GM04504 (cell line): ENCODE data around the gene CTNND2.
"Not testable (repeated sequence)": the region's sequence is repeated elsewhere in the genome, so short reads cannot be mapped to it uniquely, and the experiment has no call there.

Experiments used
- DNase-seq: peaks from one replicate; pipeline ENCODE4 v3.0.0-alpha.2; 2012; ENCODE audit warnings: low read depth

CTNND2 gene

GRCh38 chr5:11030671-11031070 is 873.6 kb downstream of the CTNND2 start:
- no peak for DNase-seq

- DNase-seq, result no peak
Observed at GRCh38 chr5:11027660-11028059, 876.6 kb downstream of the CTNND2 start.

- DNase-seq, result no peak
Observed at GRCh38 chr5:11026543-11026942, 877.7 kb downstream of the CTNND2 start.

- no peak for DNase-seq
Observed at GRCh38 chr5:11023945-11024344, 880.3 kb downstream of the CTNND2 start.

GRCh38 chr5:11013793-11014192 is 890.5 kb downstream of the CTNND2 start:
- DNase-seq, result no peak

GRCh38 chr5:11012295-11012694 is 892.0 kb downstream of the CTNND2 start:
- DNase-seq, result no peak

- DNase-seq, result no peak
Observed at GRCh38 chr5:11010429-11011210, 893.6 kb downstream of the CTNND2 start.

GRCh38 chr5:11009576-11009975 is 894.7 kb downstream of the CTNND2 start:
- DNase-seq, result no peak

GRCh38 chr5:11007269-11007870 is 896.9 kb downstream of the CTNND2 start:
- DNase-seq, result no peak

- not testable (repeated sequence) for DNase-seq
Observed at GRCh38 chr5:11004523-11004922, 899.7 kb downstream of the CTNND2 start.

GRCh38 chr5:11000515-11001353 is 903.5 kb downstream of the CTNND2 start:
- DNase-seq, result no peak

- no peak for DNase-seq
Observed at GRCh38 chr5:10999714-11000113, 904.5 kb downstream of the CTNND2 start.

GRCh38 chr5:10995891-10996290 is 908.4 kb downstream of the CTNND2 start:
- no peak for DNase-seq

GRCh38 chr5:10994091-10994986 is 909.9 kb downstream of the CTNND2 start:
- DNase-seq, result no peak

GRCh38 chr5:10990634-10991033 is 913.6 kb downstream of the CTNND2 start:
- DNase-seq, result no peak

- no peak for DNase-seq
Observed at GRCh38 chr5:10989577-10990263, 914.5 kb downstream of the CTNND2 start.

- no peak for DNase-seq
Observed at GRCh38 chr5:10988622-10989021, 915.6 kb downstream of the CTNND2 start.

- DNase-seq, result no peak
Observed at GRCh38 chr5:10987925-10988504, 916.2 kb downstream of the CTNND2 start.

GRCh38 chr5:10987276-10987924 is 916.8 kb downstream of the CTNND2 start:
- DNase-seq, result no peak

- no peak for DNase-seq
Observed at GRCh38 chr5:10985721-10986110, 918.5 kb downstream of the CTNND2 start.
